HUDEP-2 (cell line): Measurements from ENCODE around the gene GOLGA8B.
"Not testable (repeated sequence)": the region's sequence is repeated elsewhere in the genome, so short reads cannot be mapped to it uniquely, and the experiment has no call there.

Experiments
- DNase-seq, 76 experiments: peaks; one replicate each; lab custom pipeline; 2025; ENCODE audit not compliant: unreplicated experiment in 76 of 76; lab: John Stamatoyannopoulos, UW

GOLGA8B gene

GRCh38 chr15:34598799-34599585 lies 15.5 kb upstream of the GOLGA8B start:
- no peak for DNase-seq

DNA sequence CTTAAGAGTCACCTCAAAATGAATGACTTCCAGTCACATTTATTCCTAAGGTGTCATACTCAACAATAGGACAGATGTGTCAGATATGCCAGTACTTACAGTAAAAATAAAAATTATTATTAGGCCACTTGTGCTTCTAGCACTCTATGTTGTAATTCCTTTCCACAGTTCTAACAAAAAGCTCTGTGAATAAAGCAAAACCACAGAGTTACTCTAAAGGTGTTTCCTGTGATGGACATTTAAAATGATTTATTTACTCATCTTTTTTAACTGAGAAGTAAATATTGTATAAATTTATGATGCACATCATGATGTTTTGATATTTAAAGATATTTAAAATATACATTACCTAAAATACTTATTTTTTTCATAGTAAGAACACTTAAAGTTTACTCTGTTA lies 13.9 kb upstream of the GOLGA8B start:
- no peak for DNase-seq

DNA sequence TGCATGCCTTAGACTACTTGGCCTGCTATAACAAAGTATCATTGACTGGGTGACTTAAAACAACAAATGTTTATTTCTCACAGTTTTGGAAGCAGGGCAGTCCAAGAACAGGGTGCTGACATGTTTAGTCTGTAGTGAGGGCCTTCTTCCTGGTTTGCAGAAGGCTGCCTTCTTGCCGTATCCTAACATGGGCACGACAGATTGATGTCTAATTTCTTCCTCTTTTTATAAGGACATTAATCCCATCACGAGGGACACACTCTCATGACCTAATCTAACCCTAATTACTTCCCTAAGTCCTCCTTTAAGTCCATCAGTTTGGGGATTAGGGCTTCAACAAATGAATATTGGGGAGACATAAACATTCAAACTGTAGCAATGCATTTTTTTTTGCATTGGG lies 10.9 kb upstream of the GOLGA8B start:
- no peak for DNase-seq

GRCh38 chr15:34591306-34591705 lies 7.9 kb upstream of the GOLGA8B start:
- no peak for DNase-seq

DNA sequence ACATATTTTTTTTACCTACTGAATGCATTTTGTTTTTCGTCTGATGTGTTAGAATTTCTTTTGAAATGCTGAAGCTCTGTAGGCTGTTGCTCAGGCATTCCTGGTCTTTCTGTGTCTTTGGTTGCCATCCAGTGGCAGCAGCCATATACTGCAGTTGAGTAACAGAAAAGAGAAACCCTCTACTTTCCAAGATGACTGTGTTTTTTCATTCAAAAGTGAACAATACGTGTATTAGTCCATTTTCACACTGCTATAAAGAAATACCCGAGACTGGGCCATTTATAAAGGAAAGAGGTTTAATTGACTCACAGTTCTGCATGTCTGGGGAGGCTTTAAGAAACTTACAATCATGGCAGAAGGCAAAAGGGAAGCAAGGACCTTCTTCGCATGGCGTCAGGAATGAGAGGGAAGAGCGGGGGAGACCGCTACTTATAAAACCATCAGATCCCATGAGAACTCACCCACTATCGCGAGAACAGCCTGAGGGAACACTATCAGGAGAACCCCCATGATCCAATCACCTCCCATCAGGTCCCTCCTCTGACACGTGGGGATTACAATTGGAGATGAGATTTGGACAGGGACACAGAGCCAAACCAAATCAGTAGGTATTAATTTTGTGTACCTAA lies 4.7 kb upstream of the GOLGA8B start:
- DNase-seq: peak in 33 of 76 experiments; percentile 3 to 59 (median 25)

DNA sequence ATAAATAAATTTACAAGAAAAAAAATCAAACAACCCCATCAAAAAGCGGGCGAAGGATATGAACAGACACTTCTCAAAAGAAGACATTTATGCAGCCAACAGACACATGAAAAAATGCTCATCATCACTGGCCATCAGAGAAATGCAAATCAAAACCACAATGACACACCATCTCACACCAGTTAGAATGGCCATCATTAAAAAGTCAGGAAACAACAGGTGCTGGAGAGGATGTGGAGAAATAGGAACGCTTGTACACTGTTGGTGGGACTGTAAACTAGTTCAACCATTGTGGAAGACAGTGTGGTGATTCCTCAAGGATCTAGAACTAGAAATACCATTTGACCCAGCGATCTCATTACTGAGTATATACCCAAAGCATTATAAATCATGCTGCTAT lies 2.5 kb upstream of the GOLGA8B start:
- DNase-seq: not testable (repeated sequence)

DNA sequence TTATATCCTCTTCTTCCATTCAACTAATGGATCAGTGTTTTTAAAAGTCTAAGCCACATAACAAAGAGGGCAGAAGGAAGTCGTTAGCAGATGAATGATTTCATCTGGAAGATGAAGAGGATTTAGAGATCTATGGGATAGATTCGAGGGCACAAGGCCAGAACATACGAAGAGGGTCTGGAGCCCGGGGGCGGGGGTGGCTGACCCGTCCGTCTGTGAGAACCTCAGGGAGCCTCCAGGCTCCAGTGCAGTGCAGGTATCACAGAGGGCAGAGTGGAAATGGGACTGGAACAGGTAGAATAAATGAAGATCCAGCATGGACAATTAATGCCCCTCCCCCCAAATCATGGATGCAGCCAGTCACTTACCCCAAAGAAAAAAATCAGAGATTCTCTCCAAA lies 1.5 kb upstream of the GOLGA8B start:
- no peak for DNase-seq

GRCh38 chr15:34584330-34584668 lies 848 bp upstream of the GOLGA8B start:
- DNase-seq: no peak

GRCh38 chr15:34582461-34583371 lies 735 bp downstream of the GOLGA8B start:
- peak in 36 of 76 experiments; percentile 3 to 47 (median 22) for DNase-seq

DNA sequence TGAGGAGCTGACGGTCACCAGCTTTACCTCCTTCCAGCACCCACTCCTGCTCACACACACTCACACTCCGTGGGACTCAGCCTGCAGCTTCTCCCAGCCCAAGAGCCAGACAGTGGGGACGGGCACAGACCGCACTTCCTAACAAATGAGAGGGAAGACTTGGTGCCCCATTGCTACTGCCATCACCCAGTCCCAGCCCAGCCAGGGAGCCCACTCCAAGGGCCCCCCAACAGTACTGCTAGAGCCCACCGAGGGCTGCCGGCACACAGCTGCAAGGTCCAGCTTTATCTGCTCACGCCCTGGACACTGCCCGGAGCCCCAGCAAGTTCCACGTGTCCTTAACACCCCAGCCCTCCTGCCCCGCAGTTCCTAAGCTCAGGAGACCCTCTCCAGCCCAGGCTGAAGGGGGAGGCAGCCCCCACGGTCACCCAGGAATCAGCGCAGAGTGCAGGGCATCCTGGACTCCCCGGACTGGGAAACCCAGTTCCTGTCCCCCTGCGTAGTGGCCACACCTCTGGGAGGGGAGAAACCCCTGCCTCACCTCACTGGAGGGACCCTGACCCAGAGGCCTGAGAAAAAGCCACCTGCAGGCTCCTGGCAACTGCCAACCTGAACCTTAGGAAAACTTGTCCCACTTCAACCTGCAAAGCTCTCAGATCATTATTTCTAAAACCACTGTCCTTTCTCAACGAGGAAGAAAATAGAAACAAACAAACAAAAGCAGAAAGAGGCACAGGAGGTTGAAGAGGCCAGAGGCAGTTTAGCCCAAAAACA lies 1.6 kb downstream of the GOLGA8B start:
- DNase-seq: not testable (repeated sequence)

- no peak for DNase-seq
These were observed 2.4 kb downstream of the GOLGA8B start for GRCh38 chr15:34581043-34581365.

DNA sequence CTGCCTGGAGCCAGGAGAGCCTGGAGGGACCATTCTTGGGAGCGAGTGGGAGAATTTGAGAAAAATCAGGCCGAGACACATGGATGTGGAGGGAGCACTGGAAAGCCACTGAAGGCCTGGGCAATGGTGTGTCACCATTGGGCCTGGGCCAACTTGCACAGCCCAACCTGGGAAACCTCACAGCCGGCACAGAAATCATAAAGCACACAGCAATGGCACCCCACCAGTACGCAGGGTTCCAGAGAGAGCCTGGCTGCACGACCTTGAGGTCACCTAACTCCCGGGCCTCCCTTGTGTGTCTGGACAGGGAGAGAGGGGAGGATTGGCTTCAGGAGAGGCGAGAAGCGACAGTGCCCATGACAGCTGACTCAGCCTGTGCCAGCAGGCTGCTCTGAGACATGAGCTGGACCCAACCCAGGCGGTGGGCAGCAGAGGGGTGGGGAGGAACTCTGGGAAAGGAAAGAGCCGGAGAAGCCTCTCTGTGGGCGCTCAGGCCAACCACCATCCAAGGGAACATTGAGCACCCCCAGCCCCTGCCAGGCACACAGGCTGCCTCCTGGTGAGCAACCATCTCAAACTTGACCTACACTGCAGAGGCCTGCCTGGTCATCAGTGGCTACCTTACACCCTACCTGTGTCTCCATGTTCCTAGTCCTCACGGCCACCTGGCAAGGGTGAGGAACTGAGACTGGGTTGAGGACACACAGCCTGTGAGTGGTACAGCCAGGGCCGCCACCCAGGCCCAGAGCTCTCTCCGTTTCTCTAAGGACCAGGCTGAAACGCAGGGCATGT lies 3.0 kb downstream of the GOLGA8B start:
- not testable (repeated sequence) for DNase-seq

DNA sequence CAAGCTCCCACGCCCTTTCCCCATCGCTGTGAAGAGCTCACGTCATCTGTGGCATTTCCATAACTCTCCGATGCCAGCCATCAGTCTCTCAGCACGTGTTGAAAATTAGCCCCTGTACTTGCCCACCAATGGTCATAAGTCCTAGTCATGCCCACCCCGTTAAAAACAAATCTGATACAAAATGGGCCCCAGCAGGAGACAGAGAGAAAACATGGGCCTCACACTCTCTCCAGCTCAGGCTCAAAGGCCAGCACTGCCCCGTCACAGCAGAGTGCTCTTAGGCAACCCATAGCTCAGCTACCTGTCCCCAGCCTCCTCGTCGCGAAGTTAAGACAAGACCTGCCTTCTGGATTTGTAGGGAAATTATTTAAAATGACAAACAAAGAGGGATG lies 5.2 kb downstream of the GOLGA8B start:
- DNase-seq: no peak

DNA sequence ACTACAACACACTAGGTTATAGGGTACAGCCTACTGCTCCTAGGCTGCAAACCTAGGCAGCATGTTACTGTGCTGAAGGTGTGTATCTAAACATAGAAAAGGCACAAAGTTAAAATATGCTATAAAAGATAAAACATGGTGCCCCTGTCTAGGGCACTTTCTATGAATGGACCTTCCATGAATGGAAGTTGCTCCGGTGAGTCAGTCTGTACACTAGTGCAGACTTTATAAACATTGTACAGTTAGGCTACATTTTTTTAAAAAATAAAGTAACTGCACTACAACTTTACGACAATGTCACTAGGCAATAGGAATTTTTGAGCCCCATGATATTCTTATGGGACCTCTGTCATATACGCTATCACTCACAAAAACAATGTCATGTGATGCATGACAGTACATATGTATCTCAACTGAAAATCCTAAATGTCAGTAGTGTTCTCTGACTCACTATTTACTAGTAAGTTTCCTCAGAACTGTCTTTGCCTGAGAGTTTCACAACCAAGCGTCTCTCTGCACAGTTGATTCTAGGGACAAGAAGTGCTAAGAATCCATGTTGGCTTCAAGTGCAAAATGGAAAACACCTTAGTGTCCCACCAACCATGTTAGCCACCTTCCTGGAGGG lies 5.7 kb downstream of the GOLGA8B start:
- DNase-seq: not testable (repeated sequence)

- DNase-seq: not testable (repeated sequence)
These were observed 8.4 kb downstream of the GOLGA8B start for GRCh38 chr15:34575035-34575434.

GRCh38 chr15:34572921-34573320 lies 10.5 kb downstream of the GOLGA8B start:
- DNase-seq: not testable (repeated sequence)

GRCh38 chr15:34572019-34572641 lies 11.3 kb downstream of the GOLGA8B start:
- not testable (repeated sequence) for DNase-seq

- not testable (repeated sequence) for DNase-seq
These were observed 13.6 kb downstream of the GOLGA8B start for GRCh38 chr15:34569670-34570396.
